Memory B cell (primary cell): ENCODE results near the gene MAGI1.
"Not testable (repeated sequence)": the region's sequence is repeated elsewhere in the genome, so short reads cannot be mapped to it uniquely, and the experiment has no call there.

Experiments
- ATAC-seq: fragments of 150-1000 bp; cut with Tn5 transposase; 2 replicates; pipeline ENCODE4 v1.10.0; 2021; ENCODE audit warnings: low read depth, mild to moderate bottlenecking, moderate library complexity
- DNase-seq, 2 donors: peaks; one replicate each; pipeline ENCODE4 v3.0.0; 2022; ENCODE audit warnings: low spot score in 2 of 2
- H3K27ac Mint-ChIP-seq: one replicate; pipeline ENCODE4 v1.8.0; 2022; ENCODE audit warnings: mild to moderate bottlenecking, moderate library complexity, mixed read lengths
- H3K27me3 Mint-ChIP-seq: one replicate; pipeline ENCODE4 v1.8.0; 2022; ENCODE audit warnings: mixed read lengths
- H3K36me3 Mint-ChIP-seq: one replicate; pipeline ENCODE4 v1.8.0; 2022; ENCODE audit warnings: mild to moderate bottlenecking, mixed read lengths
- H3K4me1 Mint-ChIP-seq: one replicate; pipeline ENCODE4 v1.8.0; 2022; ENCODE audit warnings: mixed read lengths
- H3K4me3 Mint-ChIP-seq: one replicate; pipeline ENCODE4 v1.8.0; 2022; ENCODE audit warnings: mild to moderate bottlenecking, moderate library complexity, mixed read lengths
- H3K9me3 Mint-ChIP-seq: one replicate; pipeline ENCODE4 v1.8.0; 2022; ENCODE audit warnings: mixed read lengths

Gene MAGI1

DNA sequence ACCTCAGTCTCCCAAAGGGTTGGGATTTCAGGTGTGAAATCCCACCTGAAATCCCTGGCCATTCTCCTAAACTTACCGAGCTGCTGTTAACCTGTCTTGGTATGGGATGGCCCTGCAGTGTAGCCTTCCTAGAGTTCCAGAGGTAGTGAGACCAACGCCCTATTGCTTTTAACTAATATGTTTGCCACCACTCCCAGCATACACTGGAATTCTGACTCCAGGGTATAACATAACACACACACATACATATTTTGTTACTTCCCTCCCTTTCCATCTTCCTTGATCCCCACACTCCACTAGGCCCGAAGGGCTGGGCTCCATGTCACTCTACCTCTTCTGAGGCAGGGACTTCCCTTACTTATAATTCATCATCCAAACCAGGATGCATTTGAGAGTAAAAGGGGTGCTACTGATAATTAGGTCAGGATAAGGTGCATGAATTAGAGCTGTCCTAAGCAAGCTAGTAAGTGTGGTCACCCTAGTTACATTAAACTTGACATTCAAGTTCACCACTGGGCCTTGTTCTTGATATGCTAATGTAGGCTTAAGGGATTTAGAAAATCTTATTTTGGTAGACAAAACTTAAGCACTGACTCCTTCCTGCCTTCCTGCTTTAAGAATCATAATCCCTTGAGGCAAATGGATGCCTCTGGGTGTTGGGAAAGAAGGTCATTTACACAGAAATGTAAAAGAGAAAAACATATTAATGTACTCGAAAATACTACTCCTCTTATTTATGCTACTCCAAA, 317.6 kb downstream of the MAGI1 start:
- DNase-seq (no peak), ATAC-seq (no peak)
- no peak overlapping the region for H3K4me3 Mint-ChIP-seq
- H3K27ac Mint-ChIP-seq, result no peak overlapping the region
- H3K36me3 Mint-ChIP-seq, result no peaks in the 10 kb centered on the region
- peaks cover 2% of the 10 kb centered on the region for H3K27me3 Mint-ChIP-seq
- no peaks in the 10 kb centered on the region for H3K9me3 Mint-ChIP-seq
- H3K4me1 Mint-ChIP-seq, result no peaks in the 10 kb centered on the region

DNA sequence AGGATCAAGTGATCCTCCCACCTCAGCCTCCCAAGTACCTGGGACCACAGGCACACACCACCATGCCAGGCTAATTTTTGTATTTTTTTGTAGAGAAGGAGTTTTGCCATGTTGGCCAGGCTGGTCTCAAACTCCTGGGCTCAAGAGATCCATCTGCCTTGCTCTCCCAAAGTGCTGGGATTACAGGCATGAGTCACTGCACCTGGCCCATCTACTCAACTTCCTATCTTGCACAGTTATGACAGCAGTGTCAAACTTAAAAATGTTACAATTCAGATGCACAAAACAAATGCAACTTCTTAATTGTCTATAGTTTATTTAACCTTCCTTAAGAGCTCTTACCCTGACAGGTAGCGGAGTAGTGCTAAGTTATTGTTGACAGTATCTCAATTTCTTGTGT, 319.1 kb downstream of the MAGI1 start:
- ATAC-seq, H3K27me3 Mint-ChIP-seq, H3K27ac Mint-ChIP-seq: not testable (repeated sequence)

GRCh38 chr3:65717676-65718346, 320.9 kb downstream of the MAGI1 start:
- no peak for DNase-seq
- no peak overlapping the region for H3K4me3 Mint-ChIP-seq
- H3K36me3 Mint-ChIP-seq, result no peaks in the 10 kb centered on the region
- H3K27ac Mint-ChIP-seq, result no peak overlapping the region
- ATAC-seq, result no peak
- no peaks in the 10 kb centered on the region for H3K4me1 Mint-ChIP-seq
- no peaks in the 10 kb centered on the region for H3K9me3 Mint-ChIP-seq
- peaks cover 2% of the 10 kb centered on the region for H3K27me3 Mint-ChIP-seq

More for the DNA sequence above, 319.1 kb downstream of the MAGI1 start:
- DNase-seq, H3K4me1 Mint-ChIP-seq, H3K4me3 Mint-ChIP-seq, H3K9me3 Mint-ChIP-seq, H3K36me3 Mint-ChIP-seq: not testable (repeated sequence)

GRCh38 chr3:65716071-65716751, 322.5 kb downstream of the MAGI1 start:
- ATAC-seq (no peak), DNase-seq (no peak)
- Mint-ChIP-seq H3K27ac (no peak overlapping the region), H3K4me3 (no peak overlapping the region), H3K4me1 (no peaks in the 10 kb centered on the region), H3K36me3 (no peaks in the 10 kb centered on the region), H3K9me3 (no peaks in the 10 kb centered on the region), H3K27me3 (peaks cover 2% of the 10 kb centered on the region)

DNA sequence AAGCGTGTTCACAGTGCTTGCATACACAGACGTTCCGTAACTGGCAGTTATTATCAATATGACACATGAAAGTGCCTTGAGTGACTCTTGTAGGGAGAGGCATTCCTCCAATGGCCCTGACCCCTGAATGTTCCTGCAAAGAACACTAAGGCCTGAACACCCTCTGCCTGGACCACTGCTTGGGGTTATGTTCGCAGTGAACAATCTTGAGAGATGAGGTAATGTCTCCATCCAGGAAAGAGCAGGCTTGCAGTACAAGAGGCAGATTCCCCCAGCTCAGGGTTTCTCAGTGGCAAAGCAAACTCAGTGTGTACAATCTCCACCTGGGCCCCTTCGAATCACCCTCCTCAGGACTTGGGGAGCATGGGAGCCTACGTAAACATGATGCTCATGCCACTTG, 324.6 kb downstream of the MAGI1 start:
- ATAC-seq (no peak), DNase-seq (no peak)
- Mint-ChIP-seq H3K4me1 (no peaks in the 10 kb centered on the region), H3K27ac (no peak overlapping the region), H3K36me3 (no peaks in the 10 kb centered on the region), H3K27me3 (no peaks in the 10 kb centered on the region), H3K9me3 (peaks cover 2% of the 10 kb centered on the region), H3K4me3 (no peak overlapping the region)

DNA sequence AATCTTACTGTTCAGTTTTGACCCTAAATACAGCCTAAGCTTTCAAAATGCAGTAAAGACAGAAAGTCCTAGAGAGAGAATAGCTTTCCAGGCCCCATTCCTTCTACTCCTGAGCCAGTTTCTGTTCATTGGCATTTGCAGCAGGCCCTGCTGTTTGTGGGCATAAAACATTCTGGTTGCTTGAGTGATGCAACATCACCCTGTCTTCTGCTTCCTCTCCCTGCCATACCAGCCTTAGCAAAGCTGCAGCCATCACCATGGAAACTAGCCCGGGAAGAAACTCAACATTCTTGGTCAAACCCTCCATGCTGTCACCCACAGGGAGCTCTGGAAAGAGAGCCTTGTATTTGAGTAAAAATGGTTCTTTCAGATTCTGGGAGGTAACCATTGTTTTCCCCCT, 325.7 kb downstream of the MAGI1 start:
- H3K4me3 Mint-ChIP-seq, result no peak overlapping the region
- no peaks in the 10 kb centered on the region for H3K27me3 Mint-ChIP-seq
- H3K36me3 Mint-ChIP-seq, result no peaks in the 10 kb centered on the region
- no peaks in the 10 kb centered on the region for H3K4me1 Mint-ChIP-seq
- ATAC-seq (no peak), DNase-seq (no peak)
- H3K9me3 Mint-ChIP-seq, result peaks cover 3% of the 10 kb centered on the region
- no peak overlapping the region for H3K27ac Mint-ChIP-seq

GRCh38 chr3:65712140-65712539, 326.6 kb downstream of the MAGI1 start:
- Mint-ChIP-seq H3K27me3 (no peaks in the 10 kb centered on the region), H3K9me3 (peaks cover 3% of the 10 kb centered on the region), H3K36me3 (no peaks in the 10 kb centered on the region), H3K27ac (no peak overlapping the region), H3K4me3 (no peak overlapping the region), H3K4me1 (no peaks in the 10 kb centered on the region)
- ATAC-seq (no peak), DNase-seq (no peak)

GRCh38 chr3:65706776-65707568, 331.7 kb downstream of the MAGI1 start:
- H3K9me3 Mint-ChIP-seq, result peaks cover 5% of the 10 kb centered on the region
- H3K27me3 Mint-ChIP-seq, result no peaks in the 10 kb centered on the region
- H3K27ac Mint-ChIP-seq, result no peak overlapping the region
- H3K4me3 Mint-ChIP-seq, result no peak overlapping the region
- no peak for DNase-seq
- H3K36me3 Mint-ChIP-seq, result no peaks in the 10 kb centered on the region
- no peak for ATAC-seq
- no peaks in the 10 kb centered on the region for H3K4me1 Mint-ChIP-seq

DNA sequence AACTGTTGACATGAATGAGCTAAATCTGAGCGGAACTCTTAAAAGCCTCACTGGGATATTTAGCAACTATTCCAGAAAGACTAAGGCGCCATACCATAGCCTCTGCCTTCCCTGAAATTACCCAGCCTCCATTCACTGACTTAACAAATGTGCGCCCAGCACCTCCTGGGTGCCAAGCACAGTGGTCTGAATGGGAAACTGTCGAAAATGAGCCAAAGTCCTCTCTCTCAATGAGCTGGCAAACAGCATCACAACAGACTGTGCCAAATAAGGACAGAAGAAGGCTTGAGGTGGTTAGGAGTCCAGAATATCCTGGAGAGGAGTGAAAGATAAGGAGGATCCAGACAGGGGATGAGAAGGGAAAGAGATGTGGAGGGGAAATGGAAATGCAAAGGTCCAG, 332.4 kb downstream of the MAGI1 start:
- Mint-ChIP-seq H3K4me1 (no peaks in the 10 kb centered on the region), H3K27ac (no peak overlapping the region), H3K27me3 (no peaks in the 10 kb centered on the region), H3K9me3 (peaks cover 5% of the 10 kb centered on the region), H3K4me3 (no peak overlapping the region), H3K36me3 (no peaks in the 10 kb centered on the region)
- ATAC-seq (no peak), DNase-seq (no peak)

- Mint-ChIP-seq H3K27me3 (no peaks in the 10 kb centered on the region), H3K4me3 (no peak overlapping the region), H3K36me3 (no peaks in the 10 kb centered on the region), H3K27ac (no peak overlapping the region), H3K4me1 (no peaks in the 10 kb centered on the region), H3K9me3 (peaks cover 3% of the 10 kb centered on the region)
- DNase-seq, result no peak
- ATAC-seq, result no peak
These were observed 334.9 kb downstream of the MAGI1 start for GRCh38 chr3:65703820-65704219.

DNA sequence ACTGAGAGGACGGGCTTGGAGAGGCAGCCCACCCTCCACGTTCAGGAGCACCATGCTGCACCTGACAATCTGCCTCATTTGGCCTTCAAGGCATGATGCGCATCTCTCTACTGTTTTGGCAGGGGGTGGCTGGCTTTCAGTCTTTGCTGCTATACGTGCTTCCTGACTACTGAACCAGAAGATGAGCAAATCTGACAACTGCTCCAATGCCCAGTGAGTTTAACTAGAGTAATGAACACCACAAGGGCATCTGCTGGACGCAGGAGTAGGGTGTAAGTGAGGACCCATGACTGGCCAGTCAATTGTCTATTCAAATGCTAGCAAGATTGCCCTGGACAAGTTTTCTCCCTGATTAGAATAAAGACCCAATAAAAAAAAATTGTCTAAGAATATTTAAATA, 335.7 kb downstream of the MAGI1 start:
- H3K27me3 Mint-ChIP-seq, result no peaks in the 10 kb centered on the region
- DNase-seq (no peak), ATAC-seq (no peak)
- H3K36me3 Mint-ChIP-seq, result no peaks in the 10 kb centered on the region
- peaks cover 2% of the 10 kb centered on the region for H3K9me3 Mint-ChIP-seq
- H3K4me1 Mint-ChIP-seq, result no peaks in the 10 kb centered on the region
- no peak overlapping the region for H3K4me3 Mint-ChIP-seq
- H3K27ac Mint-ChIP-seq, result no peak overlapping the region

- Mint-ChIP-seq H3K4me1 (no peaks in the 10 kb centered on the region), H3K4me3 (no peak overlapping the region), H3K36me3 (no peaks in the 10 kb centered on the region), H3K9me3 (peaks cover 2% of the 10 kb centered on the region), H3K27ac (no peak overlapping the region), H3K27me3 (no peaks in the 10 kb centered on the region)
- ATAC-seq (no peak), DNase-seq (no peak)
These were observed 336.5 kb downstream of the MAGI1 start for GRCh38 chr3:65702202-65702601.

- ATAC-seq, result no peak
- H3K9me3 Mint-ChIP-seq, result peaks cover 3% of the 10 kb centered on the region
- H3K4me1 Mint-ChIP-seq, result no peaks in the 10 kb centered on the region
- no peak overlapping the region for H3K4me3 Mint-ChIP-seq
- no peaks in the 10 kb centered on the region for H3K27me3 Mint-ChIP-seq
- H3K36me3 Mint-ChIP-seq, result no peaks in the 10 kb centered on the region
- H3K27ac Mint-ChIP-seq, result no peak overlapping the region
- no peak for DNase-seq
These were observed 337.2 kb downstream of the MAGI1 start for GRCh38 chr3:65701516-65701915.

- H3K9me3 Mint-ChIP-seq, result no peaks in the 10 kb centered on the region
These were observed 349.3 kb downstream of the MAGI1 start for GRCh38 chr3:65689436-65689835.

More at GRCh38 chr3:65689436-65689835, 349.3 kb downstream of the MAGI1 start:
- Mint-ChIP-seq H3K36me3 (no peaks in the 10 kb centered on the region), H3K27ac (no peak overlapping the region), H3K4me3 (no peak overlapping the region), H3K4me1 (no peaks in the 10 kb centered on the region), H3K27me3 (no peaks in the 10 kb centered on the region)
- DNase-seq (no peak), ATAC-seq (no peak)
